ENCODE measurements around the gene PIPOX. TPM values are rescaled to one million over a fixed set of nuclear protein-coding genes. Genes with fewer than 3 reads are reported as not detected.
"Not testable (repeated sequence)": the region's sequence is repeated elsewhere in the genome, so short reads cannot be mapped to it uniquely, and the experiment has no call there.

PIPOX gene
- polyA plus RNA-seq, 4 donors, result 2.9 to 35.4 (median 12.1) TPM

DNA sequence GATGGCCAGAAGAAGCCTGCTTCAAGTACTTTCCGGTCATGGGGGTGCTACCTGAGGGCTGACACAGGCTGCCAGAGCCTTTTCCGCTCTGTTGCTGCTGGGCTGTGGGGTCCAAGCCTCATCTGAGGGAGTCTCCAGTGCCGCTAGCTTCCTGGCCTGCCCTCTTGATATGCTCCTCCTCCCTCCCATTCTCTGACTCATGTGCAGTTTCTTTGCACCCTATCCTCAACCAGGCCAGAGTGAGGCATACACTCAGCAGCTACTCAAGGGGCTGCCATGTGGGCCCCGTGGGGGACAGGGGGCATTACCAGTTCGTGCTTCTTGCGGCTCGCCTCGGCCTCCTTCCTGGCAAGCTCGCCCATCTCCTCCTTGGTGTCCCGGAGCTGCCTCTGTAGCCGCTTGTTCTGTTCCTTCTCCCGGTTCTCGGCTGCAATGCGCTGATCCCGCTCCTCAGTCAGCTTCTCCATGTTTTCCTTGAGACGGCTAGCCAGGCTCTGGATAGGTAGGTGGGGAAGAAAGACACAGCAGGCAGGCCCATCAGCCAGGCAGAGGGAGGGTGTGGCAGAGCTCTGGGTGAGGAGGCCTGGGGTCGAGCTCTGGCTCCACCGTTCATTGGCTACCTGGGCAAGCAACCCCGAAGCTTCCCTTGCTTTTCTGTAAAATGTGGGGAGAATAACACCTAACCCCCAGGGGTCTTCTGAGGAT lies 43.8 kb downstream of the PIPOX start:
- no peak overlapping the region for H3K27ac ChIP-seq (ENCODE audit: low read depth in 1 of 3, low read length in 2 of 3)
- no peak for DNase-seq
- 92 to 96% (median 95%) methylated on average over 19 of the region's 19 CpGs for WGBS, 3 donors
- H3K4me3 ChIP-seq (ENCODE audit: low read depth in 1 of 3, low read length in 3 of 3), result no peak overlapping the region
- FAIRE-seq, result no peak
- H3K27me3 ChIP-seq (ENCODE audit: control insufficient read depth in 3 of 3, insufficient read depth in 3 of 3, low read length in 3 of 3), result no peaks in the 10 kb centered on the region
- no peaks in the 10 kb centered on the region for H3K9me3 ChIP-seq (ENCODE audit: control insufficient read depth in 2 of 2, insufficient read depth in 1 of 2, low read depth in 1 of 2, low read length in 1 of 2)
- H3K36me3 ChIP-seq (ENCODE audit: control insufficient read depth in 3 of 3, insufficient read depth in 2 of 3, low read depth in 1 of 3, low read length in 3 of 3), result peaks cover 14 to 95% (median 39%) of the 10 kb centered on the region in 3 donors
- H3K4me1 ChIP-seq (ENCODE audit: control insufficient read depth in 3 of 3, insufficient read depth in 2 of 3, low read depth in 1 of 3, low read length in 2 of 3), result no peaks in the 10 kb centered on the region

DNA sequence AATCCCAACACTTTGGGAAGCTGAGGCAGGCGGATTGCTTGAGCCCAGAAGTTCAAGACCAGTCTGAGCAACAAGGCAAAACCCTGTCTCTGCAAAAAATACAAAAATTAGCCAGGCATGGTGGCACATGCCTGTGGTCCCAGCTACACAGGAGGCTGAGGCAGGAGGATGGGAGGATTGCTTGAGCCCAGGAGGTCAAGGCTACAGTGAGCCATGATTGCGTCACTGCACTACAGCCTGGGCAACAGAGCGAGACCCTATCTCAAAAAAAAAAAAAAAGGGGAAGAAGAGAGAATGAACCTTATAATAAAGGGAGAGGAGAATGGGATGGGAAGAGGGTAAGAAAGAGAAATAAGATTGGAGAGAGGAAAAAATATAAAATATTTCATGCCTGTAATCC lies 45.8 kb downstream of the PIPOX start:
- not testable (repeated sequence) for DNase-seq; H3K4me1 ChIP-seq (ENCODE audit: control insufficient read depth in 3 of 3, insufficient read depth in 2 of 3, low read depth in 1 of 3, low read length in 2 of 3); H3K9me3 ChIP-seq (ENCODE audit: control insufficient read depth in 2 of 2, insufficient read depth in 1 of 2, low read depth in 1 of 2, low read length in 1 of 2); H3K27ac ChIP-seq (ENCODE audit: low read depth in 1 of 3, low read length in 2 of 3); FAIRE-seq; H3K4me3 ChIP-seq (ENCODE audit: low read depth in 1 of 3, low read length in 3 of 3); H3K27me3 ChIP-seq (ENCODE audit: control insufficient read depth in 3 of 3, insufficient read depth in 3 of 3, low read length in 3 of 3)
- 94 to 95% (median 95%) methylated on average over 3 of the region's 3 CpGs for WGBS, 3 donors
- H3K36me3 ChIP-seq (ENCODE audit: control insufficient read depth in 3 of 3, insufficient read depth in 2 of 3, low read depth in 1 of 3, low read length in 3 of 3), result peaks cover 20 to 97% (median 35%) of the 10 kb centered on the region in 3 donors

DNA sequence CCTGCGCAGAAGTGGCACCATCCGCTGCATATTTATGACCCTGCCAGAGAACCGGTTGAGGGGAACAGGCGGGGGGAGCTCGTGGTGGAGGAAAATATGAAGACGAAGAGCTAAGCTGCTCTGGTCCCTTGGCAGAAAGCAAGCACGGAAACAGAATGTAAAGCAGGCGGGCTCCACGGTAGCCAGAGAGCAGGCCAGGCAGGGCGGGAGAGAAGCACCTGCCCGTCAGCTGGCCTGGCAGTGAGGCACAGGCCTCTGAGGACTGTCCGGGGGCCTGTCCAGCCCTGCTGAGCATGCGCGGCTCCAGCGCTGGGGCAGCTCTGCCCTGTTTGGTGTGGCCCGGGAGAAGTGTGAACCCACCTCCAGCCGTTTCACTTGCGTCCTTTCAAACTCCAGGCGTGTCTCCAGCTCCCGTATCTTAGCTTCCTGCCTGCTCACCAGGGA lies 46.7 kb downstream of the PIPOX start:
- FAIRE-seq (no peak), DNase-seq (no peak)
- no peaks in the 10 kb centered on the region for H3K4me1 ChIP-seq (ENCODE audit: control insufficient read depth in 3 of 3, insufficient read depth in 2 of 3, low read depth in 1 of 3, low read length in 2 of 3)
- no peak overlapping the region for H3K4me3 ChIP-seq (ENCODE audit: low read depth in 1 of 3, low read length in 3 of 3)
- H3K36me3 ChIP-seq (ENCODE audit: control insufficient read depth in 3 of 3, insufficient read depth in 2 of 3, low read depth in 1 of 3, low read length in 3 of 3), result peaks cover 23 to 97% (median 33%) of the 10 kb centered on the region in 3 donors
- no peaks in the 10 kb centered on the region for H3K9me3 ChIP-seq (ENCODE audit: control insufficient read depth in 2 of 2, insufficient read depth in 1 of 2, low read depth in 1 of 2, low read length in 1 of 2)
- H3K27ac ChIP-seq (ENCODE audit: low read depth in 1 of 3, low read length in 2 of 3), result no peak overlapping the region
- H3K27me3 ChIP-seq (ENCODE audit: control insufficient read depth in 3 of 3, insufficient read depth in 3 of 3, low read length in 3 of 3), result no peaks in the 10 kb centered on the region
- WGBS, 3 donors, result 83 to 91% (median 89%) methylated on average over 20 of the region's 20 CpGs

DNA sequence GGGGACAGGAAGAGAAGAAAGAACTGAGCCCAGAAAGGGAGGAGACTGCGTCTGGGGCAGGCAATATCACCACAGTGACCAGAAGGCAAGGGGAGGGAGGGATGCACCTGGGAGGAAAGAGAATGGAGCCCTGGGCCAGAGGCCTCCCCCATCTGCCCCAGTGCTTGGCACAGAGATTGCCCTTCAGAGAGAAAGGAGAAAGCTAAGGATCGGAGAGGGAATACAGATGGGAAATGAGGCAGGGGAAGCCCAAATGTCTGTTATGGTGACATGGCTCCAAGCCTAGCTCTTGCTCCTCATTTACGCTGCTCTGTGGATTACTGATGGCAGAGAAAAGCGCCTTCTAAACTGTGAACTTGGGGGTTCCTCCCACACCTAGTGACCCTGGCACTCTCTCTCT lies 47.2 kb downstream of the PIPOX start:
- 83 to 94% (median 90%) methylated on average over 4 of the region's 4 CpGs for WGBS, 3 donors
- no peak for DNase-seq
- FAIRE-seq, result no peak
- Histone ChIP-seq H3K4me1 (ENCODE audit: control insufficient read depth in 3 of 3, insufficient read depth in 2 of 3, low read depth in 1 of 3, low read length in 2 of 3) (no peaks in the 10 kb centered on the region), H3K36me3 (ENCODE audit: control insufficient read depth in 3 of 3, insufficient read depth in 2 of 3, low read depth in 1 of 3, low read length in 3 of 3) (peaks cover 22 to 97% (median 34%) of the 10 kb centered on the region in 3 donors), H3K9me3 (ENCODE audit: control insufficient read depth in 2 of 2, insufficient read depth in 1 of 2, low read depth in 1 of 2, low read length in 1 of 2) (no peaks in the 10 kb centered on the region), H3K27me3 (ENCODE audit: control insufficient read depth in 3 of 3, insufficient read depth in 3 of 3, low read length in 3 of 3) (no peaks in the 10 kb centered on the region), H3K27ac (ENCODE audit: low read depth in 1 of 3, low read length in 2 of 3) (no peak overlapping the region), H3K4me3 (ENCODE audit: low read depth in 1 of 3, low read length in 3 of 3) (no peak overlapping the region)

DNA sequence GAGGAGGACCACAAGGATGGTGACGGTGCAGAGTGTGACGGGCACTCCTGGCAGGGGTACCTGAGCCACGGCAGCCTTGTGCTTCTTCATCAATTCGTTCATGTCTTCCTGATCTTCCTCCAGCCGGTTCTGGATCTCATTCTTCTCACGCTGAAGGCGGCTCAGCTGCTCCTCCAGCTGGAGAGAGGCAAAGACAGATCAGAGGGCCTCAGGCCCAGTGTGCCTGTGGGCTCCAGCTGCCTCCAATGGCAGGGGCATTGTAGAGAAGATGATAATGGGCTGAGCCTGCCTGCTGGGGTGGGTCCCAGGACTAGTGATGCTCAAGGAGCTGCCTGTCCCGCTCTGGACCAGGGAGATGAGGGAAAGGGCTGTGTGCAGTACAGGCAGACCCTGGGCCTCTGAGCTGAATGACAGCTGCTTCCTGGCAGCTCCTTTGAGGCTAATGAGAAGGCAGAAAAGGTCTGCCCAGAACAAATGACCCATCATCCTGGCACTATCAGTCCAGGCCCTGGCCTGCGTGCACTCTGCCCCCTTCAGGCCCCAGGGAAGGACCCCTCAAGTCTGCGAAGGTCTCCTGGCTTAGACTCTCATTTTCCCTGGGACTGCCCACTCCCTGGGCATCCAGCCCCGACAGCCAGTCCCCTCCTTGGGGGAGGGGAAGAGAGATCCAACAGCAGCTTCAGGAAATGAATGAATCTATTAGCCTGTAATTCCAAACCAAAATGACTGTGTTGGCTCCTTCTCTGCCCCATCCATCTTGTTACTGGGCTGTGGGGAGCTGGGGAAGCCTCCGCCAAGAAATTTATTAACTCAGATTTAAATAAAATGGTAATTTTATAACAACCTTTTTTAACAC lies 48.0 kb downstream of the PIPOX start:
- no peaks in the 10 kb centered on the region for H3K4me1 ChIP-seq (ENCODE audit: control insufficient read depth in 3 of 3, insufficient read depth in 2 of 3, low read depth in 1 of 3, low read length in 2 of 3)
- H3K36me3 ChIP-seq (ENCODE audit: control insufficient read depth in 3 of 3, insufficient read depth in 2 of 3, low read depth in 1 of 3, low read length in 3 of 3), result peaks cover 22 to 97% (median 35%) of the 10 kb centered on the region in 3 donors
- H3K27ac ChIP-seq (ENCODE audit: low read depth in 1 of 3, low read length in 2 of 3), result no peak overlapping the region
- FAIRE-seq, result no peak
- H3K27me3 ChIP-seq (ENCODE audit: control insufficient read depth in 3 of 3, insufficient read depth in 3 of 3, low read length in 3 of 3), result no peaks in the 10 kb centered on the region
- no peaks in the 10 kb centered on the region for H3K9me3 ChIP-seq (ENCODE audit: control insufficient read depth in 2 of 2, insufficient read depth in 1 of 2, low read depth in 1 of 2, low read length in 1 of 2)
- H3K4me3 ChIP-seq (ENCODE audit: low read depth in 1 of 3, low read length in 3 of 3), result no peak overlapping the region
- 78 to 92% (median 85%) methylated on average over 12 of the region's 12 CpGs for WGBS, 3 donors
- DNase-seq, result no peak

DNA sequence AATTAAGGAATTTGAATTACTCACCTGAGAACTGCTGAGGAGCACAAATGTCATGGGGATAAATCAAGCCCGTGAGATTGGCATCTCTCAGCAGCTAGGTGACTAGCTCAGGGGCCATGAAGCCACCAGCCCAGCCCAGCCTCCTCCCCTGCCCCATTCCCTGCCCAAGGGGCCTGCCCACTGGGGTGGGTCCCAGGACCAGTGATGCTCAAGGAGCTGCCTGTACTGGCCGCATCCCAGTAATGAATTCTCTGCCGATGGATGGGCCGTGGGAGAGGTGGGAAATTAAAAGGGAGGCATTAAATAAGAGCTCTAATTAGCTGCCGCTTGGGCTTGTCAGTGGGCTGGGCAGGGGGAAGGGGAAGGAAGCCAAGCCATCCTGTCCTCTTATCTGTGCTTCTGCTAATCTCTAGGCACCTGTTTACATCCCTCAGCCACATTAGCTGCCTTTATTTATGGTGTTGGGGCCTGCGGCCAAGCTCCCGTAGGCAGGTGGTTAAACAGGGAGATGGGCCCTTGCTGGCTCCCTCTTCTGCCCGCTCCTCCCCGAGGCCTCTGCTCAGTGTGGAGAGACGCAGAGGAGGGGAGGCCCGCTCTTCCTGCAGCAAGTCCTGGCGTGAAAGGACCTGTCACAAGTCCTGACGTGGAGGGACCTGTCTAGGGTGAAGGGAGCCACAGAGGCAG lies 48.8 kb downstream of the PIPOX start:
- 82 to 84% (median 83%) methylated on average over 13 of the region's 13 CpGs for WGBS, 3 donors
- H3K27ac ChIP-seq (ENCODE audit: low read depth in 1 of 3, low read length in 2 of 3), result no peak overlapping the region
- DNase-seq (no peak), FAIRE-seq (no peak)
- H3K36me3 ChIP-seq (ENCODE audit: control insufficient read depth in 3 of 3, insufficient read depth in 2 of 3, low read depth in 1 of 3, low read length in 3 of 3), result peaks cover 19 to 97% (median 31%) of the 10 kb centered on the region in 3 donors
- H3K9me3 ChIP-seq (ENCODE audit: control insufficient read depth in 2 of 2, insufficient read depth in 1 of 2, low read depth in 1 of 2, low read length in 1 of 2), result no peaks in the 10 kb centered on the region
- H3K4me1 ChIP-seq (ENCODE audit: control insufficient read depth in 3 of 3, insufficient read depth in 2 of 3, low read depth in 1 of 3, low read length in 2 of 3), result no peaks in the 10 kb centered on the region
- no peak overlapping the region for H3K4me3 ChIP-seq (ENCODE audit: low read depth in 1 of 3, low read length in 3 of 3)
- no peaks in the 10 kb centered on the region for H3K27me3 ChIP-seq (ENCODE audit: control insufficient read depth in 3 of 3, insufficient read depth in 3 of 3, low read length in 3 of 3)

DNA sequence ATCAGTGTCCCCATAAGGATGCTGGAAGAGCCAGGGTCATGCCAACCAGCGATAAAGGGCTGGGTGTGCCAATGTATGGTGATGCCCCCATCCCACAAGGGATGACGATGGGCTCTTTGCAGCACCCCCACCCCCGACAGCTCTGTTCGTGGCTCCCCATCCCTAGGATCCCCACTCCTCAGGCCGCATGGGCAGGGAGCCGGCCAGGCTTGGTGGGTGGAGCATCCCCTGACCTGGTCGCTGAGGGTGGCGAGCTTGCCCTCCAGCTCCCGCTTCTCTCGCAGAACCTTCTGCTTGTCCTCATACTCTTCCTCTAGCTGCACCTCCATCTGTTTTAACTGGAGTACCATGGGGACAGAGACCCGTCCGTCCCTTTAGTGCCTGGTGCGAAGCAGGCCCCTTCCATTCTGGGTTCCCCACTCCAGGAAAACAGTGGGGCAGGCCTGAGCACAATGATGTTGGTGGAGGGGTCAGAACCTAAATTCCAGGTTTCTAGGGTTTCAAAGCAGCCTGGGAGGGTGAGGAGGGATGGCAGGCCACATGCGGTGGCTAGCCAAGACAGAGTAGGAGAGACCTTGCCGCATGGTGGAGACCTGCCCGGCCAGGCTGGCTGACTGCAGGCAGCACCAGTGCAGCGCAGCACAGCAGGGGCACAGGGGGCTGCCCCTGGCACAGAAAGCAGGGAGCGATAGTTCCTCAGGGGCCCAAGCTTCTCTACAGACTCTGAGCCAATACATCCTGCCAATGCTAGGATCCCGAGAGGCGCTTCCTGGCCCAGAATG lies 50.3 kb downstream of the PIPOX start:
- Histone ChIP-seq H3K4me1 (ENCODE audit: control insufficient read depth in 3 of 3, insufficient read depth in 2 of 3, low read depth in 1 of 3, low read length in 2 of 3) (no peaks in the 10 kb centered on the region), H3K4me3 (ENCODE audit: low read depth in 1 of 3, low read length in 3 of 3) (no peak overlapping the region), H3K9me3 (ENCODE audit: control insufficient read depth in 2 of 2, insufficient read depth in 1 of 2, low read depth in 1 of 2, low read length in 1 of 2) (no peaks in the 10 kb centered on the region), H3K27ac (ENCODE audit: low read depth in 1 of 3, low read length in 2 of 3) (no peak overlapping the region), H3K36me3 (ENCODE audit: control insufficient read depth in 3 of 3, insufficient read depth in 2 of 3, low read depth in 1 of 3, low read length in 3 of 3) (peaks cover 18 to 99% (median 41%) of the 10 kb centered on the region in 3 donors), H3K27me3 (ENCODE audit: control insufficient read depth in 3 of 3, insufficient read depth in 3 of 3, low read length in 3 of 3) (no peaks in the 10 kb centered on the region)
- DNase-seq (no peak), FAIRE-seq (no peak)
- 94 to 95% (median 95%) methylated on average over 20 of the region's 20 CpGs for WGBS, 3 donors

Measured in small intestine (tissue), 7 donors.